Lower leg skin (tissue), 3 donors: ENCODE results near the gene RXRA.

ENCODE experiments used
- CTCF ChIP-seq, 3 donors: fragments of 450-650 bp; IDR thresholded peaks; one replicate each; pipeline ENCODE4 v1.5.1; 2016; ENCODE audit warnings: antibody characterized with exemption in 3 of 3, mild to moderate bottlenecking in 3 of 3, moderate library complexity in 2 of 3
- POLR2A ChIP-seq, 2 donors: fragments of 450-650 bp; IDR thresholded peaks; one replicate each; pipeline ENCODE4 v1.6.1; 2016 to 2017; ENCODE audit warnings: antibody characterized with exemption in 2 of 2, mild to moderate bottlenecking in 1 of 2, moderate library complexity in 1 of 2

GRCh38 chr9:134363450-134363849 is 37.2 kb downstream of the RXRA start:
- TF ChIP-seq CTCF (IDR thresholded peaks at IDR 0.05) (no peak), POLR2A (IDR thresholded peaks at IDR 0.05) (no peak)
